Neural crest cell (in vitro differentiated cells): ENCODE data around the gene ACRBP. TPM values are rescaled to one million over a fixed set of nuclear protein-coding genes. Genes with fewer than 3 reads are reported as not detected.

Experiments
- DNase-seq: peaks from one replicate; pipeline ENCODE4 v3.0.0; 2021; ENCODE audit warnings: low read depth, mixed read lengths, low spot score
- H3K27ac Mint-ChIP-seq: one replicate; pipeline ENCODE4 v1.8.0; 2021; ENCODE audit warnings: mild to moderate bottlenecking, mixed read lengths; ENCODE audit not compliant: unreplicated experiment
- H3K27me3 Mint-ChIP-seq: 2 replicates; pipeline ENCODE4 v1.8.0; 2021; ENCODE audit warnings: low read depth, mild to moderate bottlenecking, mixed read lengths
- H3K36me3 Mint-ChIP-seq: 2 replicates; pipeline ENCODE4 v1.8.0; 2021; ENCODE audit warnings: low read depth, mild to moderate bottlenecking, mixed read lengths
- H3K4me1 Mint-ChIP-seq: 2 replicates; pipeline ENCODE4 v1.8.0; 2021; ENCODE audit warnings: mixed read lengths
- H3K4me3 Mint-ChIP-seq: one replicate; pipeline ENCODE4 v1.8.0; 2021; ENCODE audit warnings: mild to moderate bottlenecking, mixed read lengths
- H3K9me3 Mint-ChIP-seq: 2 replicates; pipeline ENCODE4 v1.8.0; 2021; ENCODE audit warnings: mixed read lengths
- total RNA-seq: library from RNA; stranded (reverse); gene quantifications from 2 replicates; pipeline ENCODE4 v1.2.1, GENCODE V29; 2021
- TF ChIP-seq, protein P1 (sequence below): fragments of 200-600 bp; sonication (generic); conservative IDR thresholded peaks from 2 replicates; pipeline ENCODE4 v1.5.0; 2021; ENCODE audit warnings: antibody characterized with exemption, mild to moderate bottlenecking

ACRBP gene
- total RNA-seq, 1 donor from 2014 or later = 1.9 TPM

DNA sequence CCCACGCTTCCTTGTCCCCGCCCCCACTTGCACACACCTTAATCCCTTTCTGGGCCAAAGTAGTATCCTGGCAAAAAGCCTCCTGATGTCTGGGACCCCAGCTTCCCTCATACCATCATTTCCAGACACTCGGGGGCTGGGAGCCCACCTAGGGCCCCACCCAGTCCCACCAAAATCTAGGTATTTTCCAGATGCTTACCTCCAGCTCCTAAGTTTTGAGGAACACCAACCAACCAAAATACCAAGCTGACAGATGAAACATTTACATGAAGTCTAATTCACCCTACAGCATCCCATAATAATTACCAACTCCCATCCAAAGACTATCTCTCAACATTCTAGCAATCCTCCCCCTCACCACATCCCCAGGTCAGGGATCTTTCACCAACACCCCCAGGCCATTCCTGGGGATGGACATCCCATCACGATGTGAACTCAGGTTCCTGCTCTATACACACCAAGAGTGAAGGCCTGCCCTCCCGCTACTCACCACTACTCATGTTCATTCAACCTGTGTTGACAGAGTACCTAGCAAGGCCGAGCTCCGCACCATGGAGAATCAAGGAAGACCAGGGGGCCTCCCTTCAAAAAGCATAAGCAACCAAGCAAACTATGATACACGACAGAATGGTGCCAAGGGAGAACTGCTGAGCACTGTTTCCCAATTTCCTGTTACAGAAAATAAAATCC is 38.5 kb downstream of the ACRBP start:
- Mint-ChIP-seq H3K4me1 (peaks cover 50% of the 10 kb centered on the region), H3K4me3 (no peak overlapping the region), H3K27me3 (no peaks in the 10 kb centered on the region), H3K36me3 (peaks cover 10% of the 10 kb centered on the region), H3K27ac (no peak overlapping the region), H3K9me3 (no peaks in the 10 kb centered on the region)
- TF ChIP-seq, protein P1, sequence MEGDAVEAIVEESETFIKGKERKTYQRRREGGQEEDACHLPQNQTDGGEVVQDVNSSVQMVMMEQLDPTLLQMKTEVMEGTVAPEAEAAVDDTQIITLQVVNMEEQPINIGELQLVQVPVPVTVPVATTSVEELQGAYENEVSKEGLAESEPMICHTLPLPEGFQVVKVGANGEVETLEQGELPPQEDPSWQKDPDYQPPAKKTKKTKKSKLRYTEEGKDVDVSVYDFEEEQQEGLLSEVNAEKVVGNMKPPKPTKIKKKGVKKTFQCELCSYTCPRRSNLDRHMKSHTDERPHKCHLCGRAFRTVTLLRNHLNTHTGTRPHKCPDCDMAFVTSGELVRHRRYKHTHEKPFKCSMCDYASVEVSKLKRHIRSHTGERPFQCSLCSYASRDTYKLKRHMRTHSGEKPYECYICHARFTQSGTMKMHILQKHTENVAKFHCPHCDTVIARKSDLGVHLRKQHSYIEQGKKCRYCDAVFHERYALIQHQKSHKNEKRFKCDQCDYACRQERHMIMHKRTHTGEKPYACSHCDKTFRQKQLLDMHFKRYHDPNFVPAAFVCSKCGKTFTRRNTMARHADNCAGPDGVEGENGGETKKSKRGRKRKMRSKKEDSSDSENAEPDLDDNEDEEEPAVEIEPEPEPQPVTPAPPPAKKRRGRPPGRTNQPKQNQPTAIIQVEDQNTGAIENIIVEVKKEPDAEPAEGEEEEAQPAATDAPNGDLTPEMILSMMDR = no peak
- DNase-seq = no peak

DNA sequence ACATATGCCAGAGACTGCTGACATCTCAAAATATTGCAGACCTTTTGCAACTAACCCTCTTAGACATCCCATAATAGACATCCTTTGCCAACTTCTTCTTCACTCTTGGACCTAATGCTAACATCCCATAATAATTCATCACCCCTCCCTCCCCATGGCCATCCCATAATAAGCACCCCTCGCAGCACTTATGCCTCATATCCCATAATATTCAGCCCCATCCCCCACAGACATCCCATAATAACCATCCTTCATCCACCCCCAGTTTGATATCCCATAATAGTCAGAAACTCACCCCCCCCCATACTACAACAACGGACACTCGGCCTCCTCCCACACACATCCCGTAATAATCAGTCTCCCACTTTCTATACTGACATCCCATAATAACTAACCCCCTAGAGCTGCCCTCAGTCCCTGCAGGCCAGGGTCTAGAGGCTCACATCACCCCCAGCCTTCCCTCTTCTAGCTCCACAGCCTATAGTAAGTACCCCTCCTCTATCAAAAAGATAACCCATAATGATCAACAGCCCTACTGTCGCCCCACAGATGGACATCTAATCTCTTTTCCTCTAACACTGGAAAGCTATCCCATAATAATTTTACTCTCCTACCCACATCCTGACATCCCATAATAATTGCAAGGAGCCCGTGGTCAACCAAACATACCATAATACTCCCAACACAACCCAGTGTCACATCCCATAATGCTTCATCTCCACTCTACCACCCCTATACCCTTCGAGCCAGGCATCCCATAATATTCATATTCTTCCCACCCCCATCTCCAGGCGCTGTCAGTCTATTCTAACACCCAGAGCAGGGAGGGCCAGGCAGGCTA is 39.3 kb downstream of the ACRBP start:
- Mint-ChIP-seq H3K9me3 (no peaks in the 10 kb centered on the region), H3K36me3 (peaks cover 13% of the 10 kb centered on the region), H3K4me3 (no peak overlapping the region), H3K27ac (no peak overlapping the region), H3K27me3 (no peaks in the 10 kb centered on the region), H3K4me1 (peaks cover 52% of the 10 kb centered on the region)
- TF ChIP-seq, protein P1 = no peak
- peak; percentile 44 for DNase-seq

DNA sequence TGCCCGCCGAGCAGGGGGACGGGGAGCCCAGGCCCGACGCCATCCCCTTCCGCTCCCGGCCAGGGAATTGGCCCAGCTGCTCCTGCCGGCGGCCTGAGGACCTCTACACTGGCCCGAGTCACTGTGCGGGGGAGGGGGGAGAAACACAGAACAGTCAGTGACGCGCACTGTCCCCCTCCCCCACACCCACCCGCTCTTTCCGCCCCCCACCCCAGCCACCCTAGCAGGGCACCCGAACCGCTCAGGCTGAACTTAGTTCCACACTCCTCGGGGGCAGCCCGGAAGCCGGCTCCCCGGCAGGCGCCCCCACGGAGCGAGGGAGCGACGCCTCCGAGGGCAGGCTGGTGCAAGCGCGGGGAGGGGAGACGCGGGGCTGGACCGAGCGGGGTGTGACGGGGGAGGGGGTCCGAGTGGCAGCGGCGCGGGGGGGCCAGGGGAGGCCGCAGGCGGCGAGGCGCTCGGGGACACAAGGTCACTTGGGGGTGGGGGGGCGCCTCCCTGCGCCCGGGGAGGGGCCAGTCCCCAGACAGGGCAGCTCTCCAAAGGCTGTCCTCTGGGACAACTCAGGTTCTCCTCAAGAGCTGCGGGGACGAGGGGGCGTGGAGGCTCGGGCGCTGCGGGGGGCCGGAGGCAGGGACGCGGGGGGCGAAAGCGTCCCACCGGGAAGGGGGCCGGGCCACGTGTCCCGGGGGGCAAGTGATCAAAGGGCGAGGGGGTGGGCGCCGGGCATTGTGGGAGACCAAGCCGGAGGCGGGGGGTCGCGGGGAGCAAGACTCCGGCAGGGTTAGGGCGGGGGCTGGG is 40.7 kb downstream of the ACRBP start:
- H3K4me3 Mint-ChIP-seq = peak overlapping the region; percentile 95
- TF ChIP-seq, protein P1 = no peak
- DNase-seq = peak; percentile 37
- no peaks in the 10 kb centered on the region for H3K9me3 Mint-ChIP-seq
- peaks cover 48% of the 10 kb centered on the region for H3K4me1 Mint-ChIP-seq
- no peak overlapping the region for H3K27ac Mint-ChIP-seq
- peaks cover 19% of the 10 kb centered on the region for H3K36me3 Mint-ChIP-seq
- no peaks in the 10 kb centered on the region for H3K27me3 Mint-ChIP-seq

DNA sequence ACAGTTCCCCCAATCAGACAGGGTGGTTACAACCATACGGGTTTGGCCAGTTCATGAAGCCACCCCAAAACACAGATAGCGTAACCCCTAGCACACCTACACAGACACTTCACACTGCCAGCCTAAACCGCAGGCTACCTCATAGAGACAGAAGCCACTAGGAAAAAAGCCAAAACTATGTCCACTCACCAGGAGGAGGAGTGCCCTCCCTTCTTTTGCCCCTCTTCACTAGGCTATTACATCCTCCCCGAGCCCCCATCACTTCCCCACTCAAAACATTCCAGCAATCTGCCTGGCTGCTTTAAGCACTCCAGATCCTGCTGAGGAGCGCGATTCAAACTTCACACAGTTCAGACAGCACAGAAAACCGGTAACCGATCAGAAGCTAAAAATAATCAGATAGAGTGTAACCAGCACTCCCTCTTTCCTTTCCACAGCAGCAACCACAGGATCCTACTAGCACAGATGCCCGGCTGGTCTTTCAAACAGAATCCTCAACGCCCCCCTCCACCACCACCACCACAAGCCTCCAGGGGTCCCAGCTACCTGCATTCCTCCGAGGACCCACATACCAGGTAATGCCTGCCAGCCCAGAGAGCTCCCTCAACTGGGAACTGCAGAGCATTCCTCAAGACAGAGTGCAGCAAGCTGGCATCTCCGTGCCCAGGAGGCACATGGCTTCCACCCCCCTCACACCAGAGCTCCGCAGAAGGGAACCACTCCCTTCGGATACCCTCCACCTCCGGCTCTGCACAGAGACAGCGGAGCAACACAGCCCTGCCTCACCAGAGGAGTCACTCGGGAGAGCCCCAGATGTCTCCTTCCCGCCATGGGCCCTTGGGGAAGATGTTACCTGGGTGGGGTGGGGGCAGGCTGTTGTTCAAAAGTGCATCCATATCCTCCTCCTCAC is 41.6 kb downstream of the ACRBP start:
- peaks cover 26% of the 10 kb centered on the region for H3K36me3 Mint-ChIP-seq
- H3K4me3 Mint-ChIP-seq = peak overlapping the region; percentile 95
- no peak for DNase-seq
- TF ChIP-seq, protein P1 = peak; percentile 19
- peak overlapping the region; percentile 85 for H3K27ac Mint-ChIP-seq
- H3K9me3 Mint-ChIP-seq = no peaks in the 10 kb centered on the region
- peaks cover 39% of the 10 kb centered on the region for H3K4me1 Mint-ChIP-seq
- no peaks in the 10 kb centered on the region for H3K27me3 Mint-ChIP-seq
